Stromal cell of bone marrow (primary cell): Measurements from ENCODE around the gene SLC8A1.

ENCODE experiments used
- DNase-seq: peaks from one replicate; pipeline ENCODE4 v3.0.0-alpha.2; 2012; ENCODE audit warnings: low read depth

The SLC8A1 gene

DNA sequence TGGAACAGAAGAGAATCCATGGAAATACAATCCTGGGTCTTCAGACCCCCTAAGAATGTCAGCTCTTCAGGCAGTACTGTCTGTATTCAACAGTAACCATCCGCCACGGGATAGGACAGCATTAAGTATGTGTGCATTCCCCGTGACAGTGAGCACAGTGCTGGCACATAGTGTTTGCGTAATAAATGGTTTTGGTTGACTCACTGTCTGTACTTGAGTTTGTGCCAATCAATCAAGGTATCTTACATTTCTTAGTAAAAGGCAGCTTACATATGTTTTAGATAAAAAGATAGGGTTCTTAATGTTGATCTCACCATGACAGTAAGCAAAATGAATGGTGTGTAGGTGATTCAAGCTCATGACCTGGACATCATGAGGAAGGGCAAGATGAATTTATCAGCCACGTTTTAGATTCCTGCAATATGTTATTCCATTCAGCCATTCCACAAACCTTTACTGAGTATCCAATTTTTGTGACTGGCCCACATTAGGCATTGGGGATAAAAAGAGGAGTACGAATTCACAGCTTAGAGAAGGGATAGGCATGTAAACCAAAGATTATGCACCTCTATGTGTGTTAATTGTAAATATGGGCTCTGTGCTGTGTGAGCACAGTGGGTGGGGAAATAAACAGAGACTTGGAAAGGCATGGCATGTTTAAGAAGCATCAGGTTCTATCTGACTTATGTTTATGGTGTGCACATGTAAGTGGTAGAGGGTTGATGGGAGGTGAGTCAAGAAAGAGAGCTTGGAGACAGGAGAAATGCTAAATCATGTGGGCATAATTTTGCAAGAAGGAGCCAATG, 258.8 kb downstream of the SLC8A1 start:
- DNase-seq = no peak

DNA sequence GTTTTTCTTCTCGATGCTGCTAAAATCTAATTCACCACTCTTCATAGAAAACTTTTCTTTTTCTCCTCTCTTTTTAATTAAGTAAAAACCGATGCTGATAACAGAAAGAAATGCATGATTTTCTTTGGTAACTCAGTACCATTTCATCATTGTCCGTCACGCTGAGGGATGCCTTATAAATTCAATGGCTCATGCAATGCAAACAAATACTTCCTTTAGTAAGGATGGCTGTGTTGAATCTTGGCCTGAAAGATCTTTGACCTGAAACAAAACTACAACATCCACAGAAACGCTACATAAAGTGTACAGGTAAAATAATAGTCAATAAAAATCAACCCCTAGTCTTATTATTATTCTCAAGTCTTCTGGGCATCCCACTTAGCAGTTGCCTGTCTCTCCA, 261.4 kb downstream of the SLC8A1 start:
- DNase-seq = no peak

DNA sequence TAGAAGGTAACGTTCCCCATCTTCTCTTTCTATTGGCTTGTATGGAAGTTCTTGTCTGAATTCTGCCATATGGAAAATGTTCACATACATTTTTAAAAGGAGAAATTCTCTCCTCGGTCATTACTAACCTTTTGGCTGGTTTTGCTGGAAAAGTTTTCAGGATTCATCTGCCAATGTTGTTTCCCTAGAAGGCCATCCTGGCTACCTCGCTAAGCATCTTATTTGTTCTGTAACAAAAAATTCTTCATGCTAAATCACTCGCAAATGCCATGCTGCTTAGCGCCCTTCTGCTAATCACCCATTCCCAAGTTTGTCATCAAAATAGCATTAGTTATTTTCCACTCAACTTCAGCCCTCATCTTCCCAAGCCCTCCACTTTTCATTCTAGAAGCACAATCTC, 262.0 kb downstream of the SLC8A1 start:
- no peak for DNase-seq

DNA sequence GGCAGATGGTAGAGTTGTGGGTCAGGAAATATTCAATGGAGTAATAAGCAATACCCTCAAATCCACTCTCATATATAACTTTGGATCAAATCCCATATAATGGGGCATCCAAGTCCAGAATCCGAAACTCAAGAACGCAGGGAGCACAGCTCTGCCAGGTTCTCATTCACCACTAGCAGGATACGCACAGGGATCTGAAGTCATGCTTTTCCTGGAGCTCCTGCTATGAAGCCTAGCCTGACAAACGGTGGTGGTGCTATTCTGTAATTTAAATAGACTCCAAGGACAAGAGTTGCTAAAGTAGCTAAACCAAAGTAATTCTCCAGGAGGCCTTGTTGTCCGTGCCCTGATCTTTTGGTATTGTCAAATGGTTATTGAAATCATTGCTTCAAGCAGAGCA, 264.8 kb downstream of the SLC8A1 start:
- DNase-seq = no peak

DNA sequence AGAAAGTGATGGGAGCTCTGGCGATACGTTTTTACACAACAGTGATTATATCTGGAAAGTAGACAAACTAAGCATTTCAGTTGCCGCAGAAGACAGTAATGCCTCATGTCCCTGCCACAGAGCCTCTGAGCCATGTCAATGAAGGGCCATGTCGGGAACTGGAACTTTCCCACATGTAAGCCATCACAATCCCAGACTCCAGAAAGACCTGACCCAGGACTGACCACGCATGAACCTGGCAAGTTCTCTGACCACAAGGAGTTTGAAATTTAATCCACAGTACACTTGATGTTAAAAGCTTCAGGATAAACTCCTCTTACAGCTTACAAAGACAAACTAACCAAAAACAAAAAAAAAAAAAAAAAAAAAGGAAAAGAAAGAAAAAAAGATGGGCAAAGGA, 267.3 kb downstream of the SLC8A1 start:
- DNase-seq = no peak

DNA sequence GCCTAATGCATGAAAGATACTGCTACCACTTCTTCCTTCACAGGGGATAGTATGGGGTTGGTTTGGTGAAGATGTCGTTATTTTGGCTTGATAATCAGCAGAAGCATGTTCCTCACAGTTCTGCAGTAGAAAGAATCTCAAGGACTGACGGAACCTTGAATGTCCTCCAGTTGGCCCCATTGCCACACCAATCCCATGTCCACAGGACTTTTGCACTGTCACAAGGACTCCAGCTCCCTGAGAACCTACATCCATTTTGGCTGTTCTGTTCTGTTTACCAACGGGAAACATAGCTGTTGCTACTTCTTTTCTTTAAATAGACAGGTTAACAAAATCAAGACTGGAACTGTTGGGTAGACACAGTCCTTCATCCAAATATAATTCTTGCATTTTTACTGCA, 270.0 kb downstream of the SLC8A1 start:
- no peak for DNase-seq

DNA sequence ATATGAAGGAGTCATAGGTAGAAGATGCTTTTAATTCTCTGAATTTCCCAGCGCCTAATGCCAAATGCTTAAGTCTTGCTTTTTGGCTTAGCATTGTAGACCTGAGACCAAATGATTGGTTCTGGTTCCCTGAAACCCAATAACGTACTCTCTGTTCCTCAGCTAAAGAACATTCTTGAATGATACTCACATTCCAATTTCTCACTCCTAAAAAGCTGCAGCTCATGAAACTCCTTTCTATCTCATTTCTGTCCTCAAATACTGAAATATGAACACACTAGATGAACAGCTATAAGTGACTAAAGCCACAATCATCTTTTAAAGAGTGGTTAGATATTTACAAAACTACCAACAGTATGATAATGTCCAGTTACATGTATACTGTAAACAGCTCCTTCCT, 272.1 kb downstream of the SLC8A1 start:
- no peak for DNase-seq

DNA sequence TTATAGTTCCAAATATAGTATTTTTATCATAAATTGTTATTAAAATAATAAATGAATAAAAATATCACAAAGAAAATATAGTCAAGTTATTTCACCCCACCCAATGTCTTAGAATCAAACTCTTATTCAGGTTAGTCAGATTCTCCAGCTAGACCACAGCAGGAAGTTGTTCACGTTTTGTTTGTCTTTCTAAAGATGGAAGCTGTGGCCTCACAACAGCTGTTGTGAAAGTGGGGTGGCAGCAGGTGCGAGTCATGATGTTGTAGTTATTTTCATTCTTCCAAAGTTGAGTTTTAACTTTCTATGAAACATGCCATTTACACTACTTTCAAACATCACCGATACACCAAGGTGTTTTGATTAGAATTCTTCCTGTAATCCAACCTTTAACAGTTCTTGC, 272.9 kb downstream of the SLC8A1 start:
- DNase-seq = no peak

DNA sequence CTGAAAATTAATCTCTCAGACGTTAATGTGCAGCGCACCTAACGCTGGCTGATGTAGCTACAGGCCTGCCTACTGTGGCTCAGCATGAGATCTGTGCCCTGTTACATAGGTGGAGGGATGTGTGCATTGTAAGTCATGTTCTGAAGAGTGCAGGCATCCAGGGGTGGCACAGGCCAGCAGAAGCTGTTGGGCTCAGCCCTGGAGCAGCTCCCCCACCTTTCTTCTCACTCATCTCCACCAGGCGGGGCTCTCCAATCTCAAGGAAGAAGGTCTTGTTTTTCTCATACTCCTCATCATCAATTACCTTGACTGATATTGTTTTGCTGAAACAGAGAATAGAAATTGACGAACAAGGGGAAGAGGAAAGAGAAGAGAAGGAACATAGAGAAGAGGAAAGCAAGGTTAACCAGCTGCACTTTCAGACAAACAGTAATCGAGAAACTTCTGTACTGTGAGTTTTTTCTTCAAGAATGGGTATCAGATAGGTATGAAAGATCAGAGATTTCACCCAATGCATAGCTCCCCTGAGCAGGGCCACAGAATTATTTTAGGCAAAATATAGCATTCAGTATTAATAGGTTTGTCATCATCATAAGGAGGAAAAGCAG, 273.6 kb downstream of the SLC8A1 start:
- DNase-seq = no peak

DNA sequence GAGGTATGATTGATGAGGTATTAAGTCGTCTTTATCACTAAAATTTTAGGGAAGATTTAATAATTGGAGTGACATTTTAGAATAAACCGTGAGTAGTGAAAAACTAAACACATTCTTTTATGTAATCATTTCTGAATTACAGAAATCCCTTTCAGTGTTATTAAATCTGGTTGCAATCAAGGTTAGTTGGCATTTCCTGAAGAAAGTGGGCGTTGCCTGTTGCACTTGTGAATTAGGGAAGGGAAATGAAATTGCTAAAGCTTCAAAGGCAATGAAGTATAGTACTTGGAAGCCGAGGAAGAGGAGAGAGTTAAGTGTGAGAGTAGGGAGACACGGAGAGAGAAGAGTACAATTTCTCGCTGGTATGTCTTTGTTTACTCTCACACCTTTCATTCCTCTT, 274.5 kb downstream of the SLC8A1 start:
- DNase-seq = no peak

DNA sequence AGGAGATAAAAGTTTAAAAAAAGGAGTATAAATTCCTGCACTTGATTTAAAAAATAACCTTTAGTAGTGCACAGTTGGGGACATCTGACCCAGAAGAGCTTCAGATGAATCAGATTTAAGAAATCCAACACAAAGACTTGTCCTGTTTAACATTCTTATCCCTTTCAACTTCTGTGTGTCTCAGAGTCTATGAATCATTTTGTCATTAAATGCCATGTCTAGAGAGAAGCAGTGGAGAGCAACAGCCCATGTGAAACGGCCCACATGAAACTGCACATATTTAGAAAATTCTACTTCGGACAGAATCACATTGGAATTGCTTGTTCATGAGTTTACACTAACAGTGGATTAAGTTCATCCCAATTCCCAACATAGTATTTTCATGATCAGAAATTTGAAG, 278.6 kb downstream of the SLC8A1 start:
- no peak for DNase-seq

DNA sequence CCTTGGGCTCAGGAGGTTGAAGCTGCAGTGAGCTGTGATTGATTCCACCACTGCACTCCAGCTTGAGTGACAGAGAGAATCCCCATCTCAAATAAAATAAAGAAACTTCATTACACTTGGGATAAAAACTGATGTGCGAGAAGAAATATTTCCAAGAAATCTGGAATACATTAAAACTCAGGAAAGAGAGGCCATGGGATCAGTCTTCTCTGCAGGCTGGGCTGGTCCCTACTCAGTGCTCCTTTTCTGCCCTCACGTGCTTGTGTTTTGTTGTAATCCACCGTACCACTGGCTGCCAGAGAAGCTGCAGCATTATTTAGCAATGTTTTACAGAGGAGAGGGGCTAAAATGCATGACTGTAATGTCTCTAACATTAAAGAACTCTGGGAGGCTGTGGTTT, 282.0 kb downstream of the SLC8A1 start:
- no peak for DNase-seq

DNA sequence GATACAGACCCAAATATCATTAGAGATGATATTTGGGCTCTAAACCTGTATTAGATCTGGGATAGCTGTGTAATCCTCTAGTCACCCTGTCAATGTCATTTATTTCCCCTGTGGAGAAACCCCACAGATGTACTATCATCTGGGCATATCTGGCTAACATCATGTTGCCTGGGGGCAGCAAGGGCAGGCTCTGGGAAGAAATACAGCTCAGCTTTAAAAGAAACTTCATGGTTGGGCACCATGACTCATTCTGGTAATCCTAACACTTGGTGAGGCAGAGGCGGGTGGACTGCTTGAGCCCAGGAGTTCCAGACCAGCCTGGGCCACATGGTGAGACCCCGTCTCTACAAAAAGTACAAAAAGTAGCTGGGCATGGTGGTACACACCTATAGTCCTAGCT, 282.5 kb downstream of the SLC8A1 start:
- no peak for DNase-seq

DNA sequence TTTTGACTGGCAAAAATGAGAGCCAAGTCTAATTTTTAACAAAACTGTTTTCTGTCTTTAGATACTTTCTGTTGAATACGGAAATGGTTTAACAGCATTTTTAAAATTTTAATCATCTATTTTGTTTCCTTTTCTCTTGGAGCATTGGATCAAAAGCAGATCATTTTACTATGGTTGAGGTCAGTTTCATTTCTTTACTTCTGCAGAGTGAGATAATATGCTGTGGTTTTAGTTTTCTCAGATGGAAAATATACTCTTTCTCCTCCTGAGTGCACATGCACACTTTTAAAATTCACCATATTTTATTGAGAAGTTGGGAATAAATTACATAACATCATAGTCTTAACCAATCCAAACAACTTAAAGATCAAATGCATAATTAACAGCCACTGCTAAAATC, 283.3 kb downstream of the SLC8A1 start:
- DNase-seq = peak; percentile 27

DNA sequence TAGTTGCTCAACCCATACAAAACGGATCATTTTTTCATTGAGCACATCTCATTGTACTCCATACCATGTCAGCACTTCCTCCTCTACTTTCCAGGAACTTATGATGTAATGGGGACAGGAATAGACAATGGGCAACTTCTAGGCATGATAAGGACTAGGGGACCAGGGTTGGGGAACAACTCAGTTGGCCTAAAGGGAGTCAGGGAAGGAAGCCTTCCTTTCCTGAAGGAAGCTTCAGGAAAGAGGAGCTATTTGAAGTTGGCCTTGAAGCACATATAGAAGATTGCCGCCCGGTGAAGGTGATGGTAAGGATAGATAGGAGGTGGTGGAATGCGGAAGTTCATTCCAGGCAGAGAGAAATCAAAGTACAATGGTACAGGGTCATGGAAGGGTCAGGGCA, 283.9 kb downstream of the SLC8A1 start:
- no peak for DNase-seq

DNA sequence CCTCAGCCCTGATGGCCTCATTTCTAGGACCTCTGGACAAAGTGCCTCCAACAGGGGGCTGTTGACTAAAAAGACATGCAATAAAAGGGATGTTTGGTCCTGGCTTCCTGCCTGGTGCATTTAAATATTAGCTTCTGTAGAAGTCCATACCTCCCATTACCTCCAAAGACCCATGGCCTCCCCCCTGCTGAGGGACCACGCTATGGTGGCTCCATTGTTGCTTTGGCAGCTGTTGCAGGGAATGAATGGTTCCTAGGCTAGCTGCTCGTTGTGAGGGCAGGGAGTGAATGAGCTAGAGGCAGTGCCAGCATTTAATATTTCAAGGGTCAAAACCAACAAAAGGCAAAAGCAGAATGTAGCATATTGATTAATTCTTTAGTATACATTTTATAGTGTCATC, 285.9 kb downstream of the SLC8A1 start:
- no peak for DNase-seq

DNA sequence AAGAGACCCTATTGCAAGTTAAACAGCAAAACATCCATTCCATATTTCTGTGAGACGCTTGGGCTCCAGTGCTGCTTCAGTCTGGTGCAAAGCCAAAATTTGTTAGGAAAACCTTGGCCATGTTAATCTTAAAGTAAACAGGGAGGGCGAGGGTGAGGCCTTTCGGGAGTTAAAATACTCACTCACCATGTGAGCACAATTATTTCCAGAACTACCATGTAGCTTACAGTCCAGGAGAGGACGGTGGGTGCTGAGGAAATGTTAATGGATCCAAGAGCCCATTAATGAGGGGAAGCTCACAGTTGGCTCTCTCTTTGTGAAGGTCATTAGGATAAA, 286.4 kb downstream of the SLC8A1 start:
- DNase-seq = peak; percentile 37

DNA sequence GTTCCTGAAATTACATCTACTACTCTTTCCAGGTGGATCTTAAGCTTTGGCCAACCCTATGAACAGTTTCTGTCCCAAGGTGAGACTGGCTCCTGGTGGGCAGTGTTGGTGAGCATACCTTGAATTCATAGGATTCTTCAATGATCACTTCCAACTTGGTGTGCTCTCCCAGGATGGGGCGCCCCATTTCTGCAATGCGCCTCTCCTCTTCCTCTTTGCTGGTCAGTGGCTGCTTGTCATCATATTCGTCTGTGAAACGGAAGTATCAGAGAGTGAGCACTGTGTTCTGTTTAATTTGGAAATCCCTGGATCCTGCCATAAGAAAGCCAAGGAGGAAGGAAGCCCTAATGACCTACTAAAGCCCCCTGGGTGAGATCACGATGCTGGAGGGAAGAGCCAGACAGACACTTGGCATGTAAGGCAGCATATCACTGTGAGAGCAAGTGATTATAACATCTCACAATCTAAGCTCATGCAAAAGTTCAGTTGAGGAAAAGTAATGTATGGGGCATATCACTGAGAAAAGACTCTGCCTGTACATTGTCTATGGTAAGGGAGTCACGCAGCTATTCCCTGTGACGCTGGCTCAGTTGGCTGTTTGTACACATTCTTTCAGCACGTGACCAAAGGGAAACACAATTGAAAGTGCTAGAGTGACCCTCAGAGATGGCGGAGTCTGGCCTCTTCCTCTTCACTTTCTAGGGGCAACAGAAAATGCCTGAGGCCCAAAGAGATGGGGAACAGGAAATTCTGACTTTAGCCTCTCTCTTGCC, 287.0 kb downstream of the SLC8A1 start:
- DNase-seq = no peak

DNA sequence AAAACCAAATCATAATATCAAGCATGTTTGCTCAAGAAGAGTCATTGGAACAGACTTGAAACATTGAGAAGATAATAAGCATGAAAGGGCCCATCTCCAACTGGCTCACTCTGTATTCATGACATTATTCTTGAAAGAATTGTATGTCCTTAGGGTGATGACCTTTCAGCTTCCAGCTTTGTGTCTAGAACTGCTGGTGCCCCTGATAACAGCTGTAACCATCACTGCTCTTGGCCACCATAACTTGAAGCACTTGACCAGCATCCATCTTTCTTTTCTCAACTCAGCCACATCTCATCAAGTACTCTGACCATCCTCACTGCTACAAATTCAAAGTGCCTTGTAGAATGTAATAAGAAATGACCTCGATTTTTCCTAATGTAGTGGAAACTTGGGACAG, 289.9 kb downstream of the SLC8A1 start:
- DNase-seq = no peak

DNA sequence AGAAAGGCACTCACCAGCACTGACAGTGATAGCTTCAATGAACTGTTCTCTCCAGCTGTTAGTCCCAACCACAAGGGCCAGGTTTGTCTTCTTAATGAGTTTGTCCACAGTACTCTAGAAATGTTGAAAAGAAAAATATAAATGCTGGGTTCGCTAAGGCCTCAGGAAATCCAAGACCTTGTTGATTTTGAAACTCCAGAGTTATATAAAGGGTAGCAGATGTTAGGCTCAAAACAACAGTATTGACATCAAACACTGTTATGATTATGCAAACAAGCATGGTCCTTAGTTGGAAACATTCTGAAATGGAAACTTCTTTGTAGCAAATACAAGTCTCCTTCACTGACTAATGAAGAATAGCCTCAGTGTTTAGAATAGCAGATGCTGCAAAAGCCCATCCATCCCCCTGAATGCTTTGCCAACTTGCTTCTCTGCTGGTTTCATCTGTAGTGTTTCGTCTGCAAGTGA, 291.1 kb downstream of the SLC8A1 start:
- DNase-seq = no peak

DNA sequence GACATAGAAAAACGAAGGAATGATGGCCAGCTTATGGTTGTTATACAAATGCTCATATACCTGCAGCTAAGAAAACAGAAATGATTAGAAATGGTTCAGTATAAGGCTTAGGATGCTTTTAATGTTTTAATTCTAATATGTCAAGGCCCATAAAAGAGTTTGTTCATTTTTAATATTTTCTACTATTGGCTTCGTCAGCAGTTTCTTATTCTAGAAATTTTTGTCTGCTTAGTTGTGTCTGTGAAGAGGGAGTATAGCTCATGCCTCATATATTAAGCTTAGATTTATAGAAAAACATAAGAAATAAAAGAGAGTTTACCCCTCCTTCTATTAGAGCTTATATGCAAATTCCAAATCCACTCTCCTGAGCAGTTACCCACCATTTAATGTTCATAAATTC, 292.6 kb downstream of the SLC8A1 start:
- DNase-seq = no peak

DNA sequence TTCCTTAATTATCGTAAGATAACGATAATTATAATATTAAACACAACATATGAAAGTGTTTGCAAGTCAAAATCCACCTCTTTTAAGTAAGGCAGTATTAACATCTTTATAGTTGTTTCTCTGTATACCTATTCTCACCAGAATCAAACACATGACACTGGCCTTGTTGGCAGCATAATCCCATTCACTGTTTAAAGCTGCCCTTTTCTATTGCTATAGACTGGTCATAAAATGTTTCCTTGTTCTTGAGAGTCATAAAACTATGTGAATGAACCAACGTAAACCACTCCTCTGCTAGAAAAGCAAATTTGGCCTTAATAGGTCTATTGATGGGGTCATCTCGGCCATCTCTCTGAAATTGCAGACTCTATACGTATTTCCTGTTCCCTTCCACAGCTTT, 293.1 kb downstream of the SLC8A1 start:
- no peak for DNase-seq

DNA sequence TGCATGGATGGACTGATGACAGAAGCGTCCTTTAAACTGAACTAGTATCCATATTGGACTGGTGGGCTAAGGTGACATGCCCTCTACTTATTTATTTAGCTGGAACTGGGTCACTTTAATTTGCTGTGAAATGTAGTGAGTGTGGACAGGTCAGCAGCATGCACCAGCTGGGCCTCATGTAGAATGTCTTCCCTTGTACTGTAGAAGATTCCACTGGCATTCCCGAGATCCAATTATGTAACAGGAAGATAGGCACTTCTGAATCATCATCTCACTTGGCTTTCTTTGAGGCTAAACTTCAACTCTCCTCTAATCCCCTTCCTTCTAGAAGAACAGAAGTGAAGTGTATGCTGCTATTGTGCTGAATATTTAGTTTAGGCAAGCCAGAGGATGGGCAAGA, 296.2 kb downstream of the SLC8A1 start:
- DNase-seq = no peak
